ENCODE data around the gene ARRDC3. TPM values are rescaled to one million over a fixed set of nuclear protein-coding genes. Genes with fewer than 3 reads are reported as not detected.

The ARRDC3 gene
- total RNA-seq, 4 donors from 2014 or later, result 41.3 to 92.0 (median 61.8) TPM

- TF ChIP-seq CTCF (IDR thresholded peaks at IDR 0.05; ENCODE audit: low read depth), result no peak
Measured at GRCh38 chr5:91366551-91366950, 16.6 kb downstream of the ARRDC3 start.

GRCh38 chr5:91365498-91365897 lies 17.6 kb downstream of the ARRDC3 start:
- no peak for TF ChIP-seq CTCF (IDR thresholded peaks at IDR 0.05; ENCODE audit: low read depth)

- no peak for TF ChIP-seq CTCF (IDR thresholded peaks at IDR 0.05; ENCODE audit: low read depth)
Measured at GRCh38 chr5:91362935-91363334, 20.2 kb downstream of the ARRDC3 start.

- TF ChIP-seq CTCF (IDR thresholded peaks at IDR 0.05; ENCODE audit: low read depth), result no peak
Measured at GRCh38 chr5:91361790-91362189, 21.3 kb downstream of the ARRDC3 start.

- no peak for TF ChIP-seq CTCF (IDR thresholded peaks at IDR 0.05; ENCODE audit: low read depth)
Measured at GRCh38 chr5:91361055-91361701, 21.9 kb downstream of the ARRDC3 start.

GRCh38 chr5:91359962-91360609 lies 23.0 kb downstream of the ARRDC3 start:
- no peak for TF ChIP-seq CTCF (IDR thresholded peaks at IDR 0.05; ENCODE audit: low read depth)

GRCh38 chr5:91357806-91358205 lies 25.3 kb downstream of the ARRDC3 start:
- TF ChIP-seq CTCF (IDR thresholded peaks at IDR 0.05; ENCODE audit: low read depth), result no peak

Measured in subcutaneous adipose tissue (tissue), 4 donors.